HCT116 (cell line): ENCODE data around the gene AFF1. TPM values are rescaled to one million over a fixed set of nuclear protein-coding genes. Genes with fewer than 3 reads are reported as not detected.

Experiments used
- ATAC-seq: fragments of 200-7000 bp; cut with Tn5 transposase; 2 replicates; pipeline ENCODE4 v1.9.1; 2020; ENCODE audit warnings: mild to moderate bottlenecking, moderate library complexity
- BruUV-seq: library from RNA; stranded (reverse); fragments of 400-500 nt; replicated peaks from 2 replicates; lab custom pipeline; 2021; lab: Mats Ljungman, UMichigan
- CTCF ChIA-PET: fragments of 300-600 bp; sonication (Branson Sonifier 250); formaldehyde crosslinking; loops from one replicate; lab custom pipeline; 2021; ENCODE audit warnings: antibody characterized with exemption; lab: Charles Lee
- POLR2A ChIA-PET: fragments of 300-600, 350-600 bp; sonication (Branson Sonifier 250); formaldehyde crosslinking; loops from one replicate; lab custom pipeline; 2021; ENCODE audit warnings: antibody characterized with exemption; lab: Charles Lee
- RAD21 ChIA-PET, 2 experiments: fragments of 300-600 bp; sonication (Branson Sonifier 250); formaldehyde crosslinking; loops; one replicate each; lab custom pipeline; 2023; ENCODE audit warnings: low total read pairs in 2 of 2; ENCODE audit not compliant: uncharacterized antibody in 2 of 2, unreplicated experiment in 2 of 2, low non-redundant PET in 1 of 2; lab: Charles Lee
- DNase-seq: peaks from one replicate; pipeline ENCODE4 v3.0.0-alpha.2; 2010; ENCODE audit warnings: low read depth, low spot score
- H2AFZ ChIP-seq: fragments of 200-600 bp; shearing (Covaris generic), sonication (generic); 2 replicates; pipeline ENCODE4 v1.6.1; 2017; ENCODE audit warnings: low read depth, mixed run types, mixed read lengths, antibody characterized with exemption, low read length; ENCODE audit not compliant: poor library complexity, severe bottlenecking
- H3K27ac ChIP-seq: 2 replicates; pipeline ENCODE4 v1.5.1; 2012; ENCODE audit warnings: low read depth, low read length
- H3K27me3 ChIP-seq: fragments of 200-600 bp; sonication (generic); 2 replicates; pipeline ENCODE4 v1.6.1; 2016; ENCODE audit warnings: mixed run types, low read length, mixed read lengths; ENCODE audit not compliant: insufficient read depth
- H3K36me3 ChIP-seq, 2 experiments: fragments of 200-500 bp in 1 of 2; fragments of 200-600 bp in 1 of 2; sonication (Bioruptor generic) in 1 of 2; sonication (generic) in 1 of 2; 2 replicates each; pipeline versions ENCODE4 v1.5.1 to v1.6.1; 2014 to 2016; ENCODE audit warnings: low read length in 2 of 2, inconsistent platforms in 1 of 2, mixed read lengths in 1 of 2, mixed run types in 1 of 2; ENCODE audit not compliant: insufficient read depth in 2 of 2, control insufficient read depth in 1 of 2
- H3K4me1 ChIP-seq, 2 experiments: fragments of 200-600 bp in 1 of 2; sonication (generic) in 1 of 2; 2 replicates each; pipeline versions ENCODE4 v1.5.1 to v1.6.1; 2012 to 2017; ENCODE audit warnings: low read length in 2 of 2, inconsistent platforms in 1 of 2, mild to moderate bottlenecking in 1 of 2, mixed read lengths in 1 of 2, mixed run types in 1 of 2, moderate library complexity in 1 of 2; ENCODE audit not compliant: insufficient read depth in 2 of 2, control insufficient read depth in 1 of 2
- H3K4me2 ChIP-seq: fragments of 200-600 bp; sonication (generic); 2 replicates; pipeline ENCODE4 v1.6.1; 2017; ENCODE audit warnings: mixed run types, low read length, mixed read lengths
- H3K4me3 ChIP-seq, 2 experiments: fragments of 200-600 bp in 1 of 2; sonication (generic) in 1 of 2; replicated peaks in 1 of 2; 2 replicates each; pipeline ENCODE4 v1.5.1; 2011 to 2016; ENCODE audit warnings: low read length in 2 of 2, control low read depth in 1 of 2, low read depth in 1 of 2, mild to moderate bottlenecking in 1 of 2, mixed read lengths in 1 of 2, mixed run types in 1 of 2
- H3K79me2 ChIP-seq: fragments of 200-600 bp; sonication (generic); 2 replicates; pipeline ENCODE4 v1.6.1; 2017; ENCODE audit warnings: mild to moderate bottlenecking, mixed run types, low read length, moderate library complexity, mixed read lengths; ENCODE audit not compliant: insufficient read depth
- H3K9ac ChIP-seq: fragments of 200-600 bp; sonication (generic); 2 replicates; pipeline ENCODE4 v1.6.1; 2016; ENCODE audit warnings: low read length, mixed read lengths
- H3K9me2 ChIP-seq: fragments of 200-600 bp; sonication (generic), shearing (Covaris generic); 2 replicates; pipeline ENCODE4 v1.6.1; 2017; ENCODE audit warnings: mixed run types, mild to moderate bottlenecking, moderate library complexity; ENCODE audit not compliant: insufficient read depth
- H3K9me3 ChIP-seq, 2 experiments: fragments of 200-500 bp in 1 of 2; fragments of 200-600 bp in 1 of 2; sonication (Bioruptor generic) in 1 of 2; sonication (generic) in 1 of 2; 2 replicates each; pipeline ENCODE4 v1.6.1; 2014 to 2017; ENCODE audit warnings: low read length in 2 of 2, mixed read lengths in 2 of 2, inconsistent platforms in 1 of 2, low read depth in 1 of 2, mild to moderate bottlenecking in 1 of 2, mixed run types in 1 of 2, moderate library complexity in 1 of 2; ENCODE audit not compliant: control insufficient read depth in 1 of 2, insufficient read depth in 1 of 2
- H4K20me1 ChIP-seq: fragments of 200-600 bp; sonication (generic), shearing (Covaris generic); 2 replicates; pipeline ENCODE4 v1.6.1; 2017; ENCODE audit warnings: mixed run types, mild to moderate bottlenecking, moderate library complexity; ENCODE audit not compliant: insufficient read depth
- ATF3 ChIP-seq: IDR thresholded peaks from 2 replicates; pipeline ENCODE4 v1.6.1; 2012
- CEBPB ChIP-seq: IDR thresholded peaks from 2 replicates; pipeline ENCODE4 v1.6.1; 2012; ENCODE audit warnings: low read depth
- FOSL1 ChIP-seq: IDR thresholded peaks from 2 replicates; pipeline ENCODE4 v1.6.1; 2012; ENCODE audit warnings: low read depth
- MAX ChIP-seq: IDR thresholded peaks from 2 replicates; pipeline ENCODE4 v1.6.1; 2012
- POLR2A ChIP-seq: IDR thresholded peaks from 2 replicates; pipeline ENCODE4 v1.7.0; 2011; ENCODE audit warnings: borderline replicate concordance; ENCODE audit not compliant: insufficient read depth, insufficient read length; ENCODE audit errors: extremely low read depth
- RAD21 ChIP-seq: IDR thresholded peaks from 2 replicates; pipeline ENCODE4 v1.6.1; 2012; ENCODE audit warnings: low read depth, mild to moderate bottlenecking
- REST ChIP-seq: IDR thresholded peaks from 2 replicates; pipeline ENCODE4 v1.6.1; 2012; ENCODE audit warnings: low read depth
- ZBTB33 ChIP-seq: IDR thresholded peaks from 2 replicates; pipeline ENCODE4 v1.6.1; 2011; ENCODE audit warnings: mild to moderate bottlenecking, low read length, moderate library complexity; ENCODE audit not compliant: insufficient replicate concordance; ENCODE audit errors: extremely low read depth
- intact Hi-C: fragments of 100-400 bp; cut with micrococcal nuclease; formaldehyde crosslinking; loops from 2 replicates; pipeline ENCODE4 v1.10.0; 2022
- total RNA-seq: library from RNA; stranded (reverse); gene quantifications from one replicate; pipeline ENCODE4 v1.2.1, GENCODE V29; 2021; ENCODE audit not compliant: unreplicated experiment

Gene AFF1
- total RNA-seq, 1 experiment from 2014 or later: 43.1 TPM

- H3K79me2 ChIP-seq: peaks cover 11% of the 10 kb centered on the region
- H3K9ac ChIP-seq: no peak overlapping the region
- no peaks in the 10 kb centered on the region for H3K9me3 ChIP-seq
- intact Hi-C loops: no loop called here
- H3K4me1 ChIP-seq: peaks cover 13 to 15% of the 10 kb centered on the region in 2 experiments
- TF ChIP-seq CEBPB (no peak), ZBTB33 (no peak), FOSL1 (no peak), RAD21 (no peak), ATF3 (no peak), REST (no peak), POLR2A (no peak), MAX (no peak)
- no peaks in the 10 kb centered on the region for H3K27me3 ChIP-seq
- POLR2A ChIA-PET: no interaction called here
- H3K36me3 ChIP-seq: no peaks in the 10 kb centered on the region
- RAD21 ChIA-PET: no interaction called here
- H3K4me3 ChIP-seq: no peak overlapping the region
- ATAC-seq (no peak), DNase-seq (no peak)
- H3K27ac ChIP-seq: no peak overlapping the region
- no peak overlapping the region for H3K4me2 ChIP-seq
- CTCF ChIA-PET: no interaction called here
- no TSS peak for BruUV-seq
- no peaks in the 10 kb centered on the region for H3K9me2 ChIP-seq
- H4K20me1 ChIP-seq: no peaks in the 10 kb centered on the region
- H2AFZ ChIP-seq: no peak overlapping the region
Observed at GRCh38 chr4:86967798-86968197, 33.0 kb downstream of the AFF1 start.
